Type B pancreatic cell (in vitro differentiated cells): ENCODE data around the gene NUCB1. TPM values are rescaled to one million over a fixed set of nuclear protein-coding genes. Genes with fewer than 3 reads are reported as not detected.

Experiments
- DNase-seq: peaks from one replicate; pipeline ENCODE4 v3.0.0; 2021; ENCODE audit warnings: mixed read lengths; ENCODE audit not compliant: unreplicated experiment; ENCODE audit errors: extremely low spot score
- H3K27ac Mint-ChIP-seq: 2 replicates; pipeline ENCODE4 v1.8.0; 2021; ENCODE audit warnings: mild to moderate bottlenecking, mixed read lengths
- H3K27me3 Mint-ChIP-seq: 2 replicates; pipeline ENCODE4 v1.8.0; 2021; ENCODE audit warnings: mixed read lengths
- H3K36me3 Mint-ChIP-seq: 2 replicates; pipeline ENCODE4 v1.8.0; 2021; ENCODE audit warnings: mixed read lengths
- H3K4me1 Mint-ChIP-seq: one replicate; pipeline ENCODE4 v1.8.0; 2021; ENCODE audit warnings: mixed read lengths; ENCODE audit not compliant: unreplicated experiment
- H3K4me3 Mint-ChIP-seq: 2 replicates; pipeline ENCODE4 v1.8.0; 2021; ENCODE audit warnings: mild to moderate bottlenecking, mixed read lengths
- H3K9me3 Mint-ChIP-seq: 2 replicates; pipeline ENCODE4 v1.8.0; 2021; ENCODE audit warnings: mixed read lengths
- CTCF ChIP-seq: fragments of 200-600 bp; sonication (generic); conservative IDR thresholded peaks from 2 replicates; pipeline ENCODE4 v1.5.0; 2021; ENCODE audit warnings: antibody characterized with exemption, mild to moderate bottlenecking
- total RNA-seq: library from RNA; stranded (reverse); gene quantifications from 2 replicates; pipeline ENCODE4 v1.2.1, GENCODE V29; 2021; ENCODE audit warnings: low replicate concordance

NUCB1 gene
- total RNA-seq, 1 donor from 2014 or later, result 202 TPM

- Mint-ChIP-seq H3K4me3 (no peak overlapping the region), H3K4me1 (no peaks in the 10 kb centered on the region), H3K9me3 (no peaks in the 10 kb centered on the region), H3K36me3 (peaks cover 9% of the 10 kb centered on the region), H3K27me3 (no peaks in the 10 kb centered on the region), H3K27ac (no peak overlapping the region)
- TF ChIP-seq CTCF, result no peak
- no peak for DNase-seq
These were observed 41.0 kb upstream of the NUCB1 start for GRCh38 chr19:48858984-48859710.

GRCh38 chr19:48859711-48860572 is 40.2 kb upstream of the NUCB1 start:
- no peak for DNase-seq
- TF ChIP-seq CTCF, result no peak
- Mint-ChIP-seq H3K4me3 (no peak overlapping the region), H3K9me3 (no peaks in the 10 kb centered on the region), H3K27me3 (no peaks in the 10 kb centered on the region), H3K36me3 (peaks cover 15% of the 10 kb centered on the region), H3K4me1 (peaks cover 3% of the 10 kb centered on the region), H3K27ac (no peak overlapping the region)

- H3K36me3 Mint-ChIP-seq, result peaks cover 15% of the 10 kb centered on the region
- H3K27me3 Mint-ChIP-seq, result no peaks in the 10 kb centered on the region
- no peak overlapping the region for H3K27ac Mint-ChIP-seq
- H3K4me3 Mint-ChIP-seq, result no peak overlapping the region
- TF ChIP-seq CTCF, result no peak
- no peaks in the 10 kb centered on the region for H3K9me3 Mint-ChIP-seq
- H3K4me1 Mint-ChIP-seq, result peaks cover 3% of the 10 kb centered on the region
- DNase-seq, result no peak
These were observed 38.8 kb upstream of the NUCB1 start for GRCh38 chr19:48861313-48861712.

GRCh38 chr19:48862827-48863226 is 37.3 kb upstream of the NUCB1 start:
- Mint-ChIP-seq H3K27me3 (no peaks in the 10 kb centered on the region), H3K4me1 (peaks cover 16% of the 10 kb centered on the region), H3K36me3 (peaks cover 15% of the 10 kb centered on the region), H3K9me3 (no peaks in the 10 kb centered on the region), H3K4me3 (no peak overlapping the region), H3K27ac (no peak overlapping the region)
- no peak for DNase-seq
- no peak for TF ChIP-seq CTCF

- H3K4me3 Mint-ChIP-seq, result peak overlapping the region; percentile 88
- TF ChIP-seq CTCF, result no peak
- H3K36me3 Mint-ChIP-seq, result peaks cover 6% of the 10 kb centered on the region
- no peaks in the 10 kb centered on the region for H3K27me3 Mint-ChIP-seq
- DNase-seq, result no peak
- peak overlapping the region; percentile 89 for H3K27ac Mint-ChIP-seq
- H3K4me1 Mint-ChIP-seq, result peaks cover 27% of the 10 kb centered on the region
- H3K9me3 Mint-ChIP-seq, result no peaks in the 10 kb centered on the region
These were observed 33.4 kb upstream of the NUCB1 start for GRCh38 chr19:48866692-48867091.
